Thymus (tissue), 11 donors: ENCODE measurements around the gene ADAD2. TPM values are rescaled to one million over a fixed set of nuclear protein-coding genes. Genes with fewer than 3 reads are reported as not detected.
A peak's percentile ranks its signal among the peaks of the same experiment; 100 is the strongest.

Experiments used
- DNase-seq, 9 donors: peaks; one replicate each; pipeline ENCODE4 v3.0.0-alpha.2; 2013; ENCODE audit warnings: low spot score in 9 of 9, low read depth in 6 of 9, missing footprints in 1 of 9
- H3K27ac ChIP-seq, 2 donors: one replicate each; pipeline ENCODE4 v1.5.1; 2013; ENCODE audit warnings: control low read depth in 1 of 2, low read depth in 1 of 2, low read length in 1 of 2, mild to moderate bottlenecking in 1 of 2, moderate library complexity in 1 of 2
- H3K27me3 ChIP-seq, 2 donors: one replicate each; pipeline ENCODE4 v1.5.1; 2013; ENCODE audit warnings: low read length in 1 of 2; ENCODE audit not compliant: control insufficient read depth in 2 of 2, insufficient read depth in 1 of 2
- H3K36me3 ChIP-seq, 2 donors: one replicate each; pipeline ENCODE4 v1.5.1; 2013; ENCODE audit warnings: low read length in 1 of 2, mild to moderate bottlenecking in 1 of 2, moderate library complexity in 1 of 2; ENCODE audit not compliant: control insufficient read depth in 2 of 2, insufficient read depth in 2 of 2
- H3K4me1 ChIP-seq, 2 donors: one replicate each; pipeline ENCODE4 v1.5.1; 2013; ENCODE audit warnings: low read length in 2 of 2; ENCODE audit not compliant: control insufficient read depth in 2 of 2, insufficient read depth in 2 of 2
- H3K4me3 ChIP-seq, 2 donors: one replicate each; pipeline ENCODE4 v1.5.1; 2013; ENCODE audit warnings: low read length in 2 of 2, control low read depth in 1 of 2, mild to moderate bottlenecking in 1 of 2
- H3K9me3 ChIP-seq, 2 donors: one replicate each; pipeline ENCODE4 v1.5.1; 2013; ENCODE audit warnings: low read length in 1 of 2, mild to moderate bottlenecking in 1 of 2; ENCODE audit not compliant: control insufficient read depth in 2 of 2, insufficient read depth in 1 of 2
- WGBS: extraction: QIAGEN DNeasy Blood & Tissue Kit; methylation state at CpG from one replicate; pipeline ENCODE4 v1.1.7; 2013; 5-methylcytosine and 5-hydroxymethylcytosine counted together
- polyA plus RNA-seq: library from polyadenylated mRNA; stranded (reverse); fragments of 200-250 nt; gene quantifications from one replicate; pipeline ENCODE4 v1.2.3, GENCODE V29; 2013
- total RNA-seq: library from RNA; stranded (reverse); fragments of 120-200 nt; gene quantifications from one replicate; pipeline ENCODE4 v1.2.4, GENCODE V29; 2013
- donor health status: healthy.

ADAD2 gene
- total and polyA plus RNA-seq, 2 donors: 0.38 to 0.71 TPM

GRCh38 chr16:84181144-84181915, 9.6 kb upstream of the ADAD2 start:
- no peak for DNase-seq
- H3K9me3 ChIP-seq: no peaks in the 10 kb centered on the region
- H3K36me3 ChIP-seq: peaks cover 40 to 65% of the 10 kb centered on the region in 2 donors
- 97% methylated on average over 41 of the region's 41 CpGs for WGBS
- H3K27ac ChIP-seq: no peak overlapping the region
- H3K4me3 ChIP-seq: no peak overlapping the region
- peaks cover 4 to 9% of the 10 kb centered on the region in 2 donors for H3K4me1 ChIP-seq
- H3K27me3 ChIP-seq: no peaks in the 10 kb centered on the region

- WGBS: 98% methylated on average over 18 of the region's 18 CpGs
- no peak overlapping the region for H3K4me3 ChIP-seq
- no peak overlapping the region for H3K27ac ChIP-seq
- peaks cover 4 to 10% of the 10 kb centered on the region in 2 donors for H3K4me1 ChIP-seq
- peaks cover 40 to 65% of the 10 kb centered on the region in 2 donors for H3K36me3 ChIP-seq
- H3K9me3 ChIP-seq: no peaks in the 10 kb centered on the region
- DNase-seq: no peak
- no peaks in the 10 kb centered on the region for H3K27me3 ChIP-seq
Measured at GRCh38 chr16:84182104-84182503, 8.9 kb upstream of the ADAD2 start.

DNA sequence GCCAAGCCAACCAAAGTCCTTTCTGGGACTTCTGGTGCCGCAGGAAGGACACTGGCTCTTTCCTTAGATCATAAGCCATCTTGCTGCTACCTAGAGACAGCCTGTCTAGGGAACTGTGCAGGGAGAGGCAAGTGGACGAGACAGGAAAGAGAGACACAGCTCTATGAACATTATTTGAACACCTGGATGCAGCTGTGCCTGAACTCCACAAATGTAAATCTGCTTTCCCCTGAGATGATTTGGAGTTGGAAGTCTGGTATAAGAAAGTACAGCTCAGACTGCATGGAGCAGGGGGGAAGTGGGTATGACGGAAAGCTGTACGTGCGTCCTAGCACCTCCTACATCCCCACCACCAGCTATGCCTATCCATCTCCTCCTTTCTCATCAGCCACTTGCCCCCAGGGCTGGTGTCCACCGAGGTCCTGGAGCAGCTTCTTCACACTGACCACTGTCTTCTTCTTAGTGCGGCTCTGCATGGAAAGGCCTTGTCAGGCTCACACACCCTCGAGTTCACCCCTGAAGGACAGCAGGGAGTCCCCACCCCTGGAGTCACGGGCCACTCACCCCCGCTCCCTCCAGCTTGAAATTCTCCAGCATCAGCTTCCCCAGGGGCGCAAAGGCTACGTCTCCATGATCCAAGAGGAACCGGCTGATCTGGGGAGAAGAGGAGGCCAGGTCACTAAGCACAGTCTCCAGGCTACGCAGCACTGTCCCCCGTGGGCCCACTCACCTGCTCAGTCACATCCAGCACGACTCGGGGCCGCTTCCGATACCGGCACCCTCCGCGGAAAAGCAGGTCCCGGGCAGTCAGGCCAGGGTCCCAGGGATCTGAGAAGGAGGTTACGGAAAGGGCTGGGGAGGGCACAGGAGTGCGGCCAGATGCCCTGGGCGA, 8.0 kb upstream of the ADAD2 start:
- no peak overlapping the region for H3K27ac ChIP-seq
- no peaks in the 10 kb centered on the region for H3K27me3 ChIP-seq
- H3K4me1 ChIP-seq: peaks cover 4 to 10% of the 10 kb centered on the region in 2 donors
- no peak overlapping the region for H3K4me3 ChIP-seq
- WGBS: 96% methylated on average over 26 of the region's 26 CpGs
- DNase-seq: no peak
- H3K36me3 ChIP-seq: peaks cover 39 to 65% of the 10 kb centered on the region in 2 donors
- H3K9me3 ChIP-seq: no peaks in the 10 kb centered on the region

DNA sequence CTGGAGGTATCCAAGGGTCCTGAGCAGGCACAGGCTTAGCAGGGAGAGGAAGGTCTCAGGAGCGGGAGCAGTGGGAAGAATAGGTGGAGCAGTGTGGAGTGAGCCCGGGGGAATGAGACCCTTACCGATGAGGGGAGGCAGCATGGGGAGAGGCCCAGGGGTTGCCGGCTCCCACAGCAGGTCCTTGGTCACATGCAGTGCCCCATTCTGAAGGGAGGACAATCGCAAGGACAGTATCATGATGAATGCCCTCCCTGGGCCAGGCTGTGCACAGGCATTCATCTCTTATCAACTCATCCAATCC, 7.4 kb upstream of the ADAD2 start:
- over 99% methylated on average over 5 of the region's 5 CpGs for WGBS
- H3K27ac ChIP-seq: no peak overlapping the region

DNA sequence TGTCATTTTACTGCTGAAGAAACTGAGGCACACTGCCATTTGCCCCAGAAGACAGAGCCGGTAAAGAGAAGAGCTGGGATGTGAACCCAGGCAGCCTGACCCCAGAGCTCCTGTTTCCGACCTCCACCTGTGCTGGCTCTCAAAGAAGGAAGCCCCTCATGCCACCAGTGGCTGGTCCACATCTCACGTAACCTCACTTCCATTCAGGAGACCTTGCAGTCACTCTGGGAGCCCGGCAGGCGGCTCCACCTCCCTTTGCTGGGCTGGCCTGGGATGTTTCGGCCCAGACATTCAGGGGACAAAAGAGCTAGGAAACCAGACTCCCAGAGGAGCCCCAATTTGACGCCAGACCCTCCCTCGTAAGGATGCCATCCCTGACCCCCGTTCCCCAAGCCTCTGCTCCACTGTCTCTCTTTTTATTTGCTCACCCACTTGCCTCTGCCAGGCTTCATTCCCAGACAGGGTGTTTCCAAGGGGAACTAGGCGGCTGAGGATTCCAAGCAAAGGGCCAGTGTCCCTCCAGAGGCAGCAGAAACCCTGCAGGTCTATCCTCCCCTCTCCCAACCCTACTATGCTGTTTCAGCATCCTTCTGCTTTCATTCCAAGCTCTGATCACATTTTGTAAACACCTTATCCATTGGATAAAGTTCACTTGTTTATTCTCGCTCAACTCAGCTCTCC, 6.9 kb upstream of the ADAD2 start:
- Histone ChIP-seq H3K4me3 (no peak overlapping the region), H3K27ac (no peak overlapping the region), H3K9me3 (no peaks in the 10 kb centered on the region), H3K36me3 (peaks cover 30 to 54% of the 10 kb centered on the region in 2 donors), H3K27me3 (no peaks in the 10 kb centered on the region), H3K4me1 (peaks cover 4 to 10% of the 10 kb centered on the region in 2 donors)
- no peak for DNase-seq
- 98% methylated on average over 11 of the region's 11 CpGs for WGBS

More for the DNA sequence above, 7.4 kb upstream of the ADAD2 start:
- Histone ChIP-seq H3K9me3 (no peaks in the 10 kb centered on the region), H3K27me3 (no peaks in the 10 kb centered on the region), H3K4me3 (no peak overlapping the region), H3K4me1 (peaks cover 4 to 10% of the 10 kb centered on the region in 2 donors), H3K36me3 (peaks cover 33 to 60% of the 10 kb centered on the region in 2 donors)
- no peak for DNase-seq

GRCh38 chr16:84184775-84185174, 6.2 kb upstream of the ADAD2 start:
- Histone ChIP-seq H3K36me3 (peaks cover 25 to 47% of the 10 kb centered on the region in 2 donors), H3K4me3 (no peak overlapping the region), H3K9me3 (no peaks in the 10 kb centered on the region), H3K27me3 (no peaks in the 10 kb centered on the region), H3K4me1 (peaks cover 4 to 10% of the 10 kb centered on the region in 2 donors), H3K27ac (no peak overlapping the region)
- whole genome bisulfite sequencing: 98% methylated on average over 10 of the region's 10 CpGs
- DNase-seq: no peak

DNA sequence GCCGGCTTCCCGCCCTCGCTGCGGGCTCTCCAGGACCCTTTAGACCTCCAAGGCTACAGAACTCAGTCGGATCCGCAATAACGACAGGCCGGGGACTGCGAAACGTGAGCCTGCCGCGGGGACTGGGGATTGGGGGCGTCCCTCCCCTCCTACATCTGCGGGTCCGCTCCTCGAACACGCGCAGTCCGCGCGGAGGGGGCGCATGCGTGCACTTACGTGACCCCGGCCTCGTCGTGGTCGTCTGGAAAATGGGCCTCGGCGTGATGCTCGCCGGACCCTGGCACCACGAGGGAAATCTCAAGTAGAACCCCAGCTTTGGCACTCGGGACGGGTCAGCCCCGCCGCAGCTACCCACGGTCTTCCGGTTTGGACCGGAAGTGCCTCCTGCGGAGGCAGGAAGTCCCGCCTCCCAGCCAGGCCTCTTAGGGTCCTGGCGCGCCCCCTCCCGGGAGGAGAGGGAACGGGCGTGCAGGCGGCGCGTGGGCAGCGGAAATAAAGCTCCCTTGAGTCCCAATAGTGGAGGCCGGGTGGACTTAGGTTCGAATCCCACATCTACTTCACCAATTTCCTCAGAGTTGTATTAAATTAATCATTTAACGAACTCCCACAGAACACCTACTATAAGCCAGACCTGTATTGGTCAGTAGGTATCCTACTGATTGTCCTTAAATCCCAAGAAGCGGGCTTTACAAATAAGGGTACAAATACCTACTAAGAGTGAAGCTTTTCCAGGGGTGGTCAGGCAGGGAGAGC, 4.1 kb upstream of the ADAD2 start, which contains the start of gene TAF1C:
Gene TAF1C, minus strand, starts transcription at position 373 of the 753 bp plus-strand sequence. CDS start 2,069 bp downstream, outside the sequence.
- Histone ChIP-seq H3K4me1 (peaks cover 4 to 10% of the 10 kb centered on the region in 2 donors), H3K27ac (peak within 1 kb of the TSS in 1 of 2 donors; percentile 77), H3K36me3 (peaks cover 18 to 26% of the 10 kb centered on the region in 2 donors), H3K9me3 (no peaks in the 10 kb centered on the region), H3K27me3 (no peaks in the 10 kb centered on the region), H3K4me3 (peak within 1 kb of the TSS; percentile 77 to 92)
- DNase-seq: peak; percentile 77 to 97 (median 93)
- WGBS: 3% methylated on average over 55 of the region's 55 CpGs

GRCh38 chr16:84191466-84191865, 509 bp downstream of the ADAD2 start:
- H3K9me3 ChIP-seq: no peaks in the 10 kb centered on the region
- peaks cover 18 to 20% of the 10 kb centered on the region in 2 donors for H3K4me1 ChIP-seq
- H3K27ac ChIP-seq: no peak overlapping the region
- H3K4me3 ChIP-seq: no peak overlapping the region
- H3K36me3 ChIP-seq: no peaks in the 10 kb centered on the region
- DNase-seq: no peak
- 96% methylated on average over 16 of the region's 16 CpGs for WGBS
- no peaks in the 10 kb centered on the region for H3K27me3 ChIP-seq
